ENCODE results near the gene HEMGN. TPM values are rescaled to one million over a fixed set of nuclear protein-coding genes. Genes with fewer than 3 reads are reported as not detected.

Gene HEMGN
- total and polyA plus RNA-seq, 2 of the 8 experiments (the other 6 are each of a cell fraction or from before 2014, with no cell fraction given) = not detected

DNA sequence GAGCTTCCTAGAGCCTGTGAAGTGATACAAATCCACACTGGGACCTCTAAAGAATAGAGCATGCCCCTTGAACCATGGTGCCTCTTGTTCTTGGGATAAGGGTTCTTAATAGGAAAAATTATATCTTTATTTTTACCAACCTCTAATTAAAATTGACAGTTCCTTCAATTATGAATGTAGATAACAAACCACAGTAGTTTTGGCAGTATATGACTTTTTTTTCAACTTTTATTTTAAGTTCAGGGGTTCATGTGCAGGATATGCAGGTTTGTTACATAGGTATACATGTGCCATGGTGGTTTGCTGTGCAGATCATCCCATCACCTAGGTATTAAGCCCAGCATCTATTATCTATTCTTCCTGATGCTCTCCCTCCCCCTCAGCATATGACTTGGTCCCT lies 974 bp downstream of the HEMGN start:
- H3K18ac ChIP-seq (ENCODE audit: extremely low read depth, low read length) = no peak overlapping the region
- H2AFZ ChIP-seq (ENCODE audit: low read length) = no peak overlapping the region
- no peaks in the 10 kb centered on the region for H3K36me3 ChIP-seq (ENCODE audit: control insufficient read depth in 2 of 4, insufficient read depth in 4 of 4, low read length in 3 of 4)
- H4K5ac ChIP-seq (ENCODE audit: insufficient read length, low read depth, low read length) = no peak overlapping the region
- H3K79me2 ChIP-seq (ENCODE audit: control insufficient read depth in 1 of 2, insufficient read depth in 2 of 2, low read length in 2 of 2) = no peaks in the 10 kb centered on the region
- no peak overlapping the region for H4K8ac ChIP-seq (ENCODE audit: extremely low read depth, insufficient read depth, low read length)
- no peak overlapping the region for H2BK20ac ChIP-seq (ENCODE audit: low read length)
- H3K9me3 ChIP-seq (ENCODE audit: insufficient read depth in 2 of 2, low read depth in 1 of 2, low read length in 1 of 2) = no peaks in the 10 kb centered on the region
- TF ChIP-seq SP4 (IDR thresholded peaks at IDR 0.05; ENCODE audit: low read length) (no peak), KDM5A (IDR thresholded peaks at IDR 0.05; ENCODE audit: low read length) (no peak), CHD2 (IDR thresholded peaks at IDR 0.05; ENCODE audit: low read length) (no peak), TEAD4 (IDR thresholded peaks at IDR 0.05; ENCODE audit: low read depth, low read length) (no peak), POLR2A (IDR thresholded peaks at IDR 0.05; ENCODE audit: control extremely low read depth in 1 of 2, low read depth in 2 of 2, low read length in 2 of 2) (no peak)
- no peak overlapping the region for H2BK120ac ChIP-seq (replicated peaks; ENCODE audit: low read depth, low read length)
- no peak overlapping the region for H3K14ac ChIP-seq (ENCODE audit: insufficient read length)
- H3K56ac ChIP-seq (replicated peaks; ENCODE audit: insufficient read length, low read depth, low read length) = no peak overlapping the region
- no peaks in the 10 kb centered on the region for H3K79me1 ChIP-seq (ENCODE audit: low read depth, low read length)
- H3K9ac ChIP-seq (replicated peaks in 1 of 4; ENCODE audit: extremely low read depth in 1 of 4, low read depth in 3 of 4, low read length in 3 of 4) = no peak overlapping the region
- no peak for FAIRE-seq
- H3K23me2 ChIP-seq (ENCODE audit: low read depth, low read length) = no peaks in the 10 kb centered on the region
- H3K4me2 ChIP-seq (ENCODE audit: insufficient read depth in 1 of 2, low read depth in 2 of 2, low read length in 2 of 2) = no peak overlapping the region
- no peak overlapping the region for H4K91ac ChIP-seq (replicated peaks; ENCODE audit: insufficient read length, low read length)
- H2BK12ac ChIP-seq (ENCODE audit: low read depth, low read length) = no peak overlapping the region
- H3K27me3 ChIP-seq (replicated peaks in 1 of 4; ENCODE audit: control insufficient read depth in 3 of 4, extremely low read depth in 1 of 4, insufficient read depth in 3 of 4, low read length in 3 of 4) = peaks cover 0 to 15% (median 2%) of the 10 kb centered on the region in 4 experiments; a peak in 4 of 7 replicates
- H3K4me3 ChIP-seq (ENCODE audit: extremely low read depth in 1 of 4, insufficient read depth in 2 of 4, low read depth in 3 of 4, low read length in 4 of 4) = no peak overlapping the region
- H2BK15ac ChIP-seq (ENCODE audit: low read length) = no peak overlapping the region
- ChIA-PET CTCF (ENCODE audit: partially characterized antibody) (interaction anchor here (0.7 to 1.7 kb wide), 3 partner anchors 13 to 403 kb away, joined by 3 to 8 read pairs (median 3); no protein-coding TSS in a partner anchor), POLR2A (ENCODE audit: partially characterized antibody) (no interaction called here)
- H3K27ac ChIP-seq (ENCODE audit: low read depth, low read length) = no peak overlapping the region
- no peaks in the 10 kb centered on the region for H4K20me1 ChIP-seq (replicated peaks in 1 of 2; ENCODE audit: control insufficient read depth in 1 of 2, insufficient read depth in 2 of 2, low read length in 2 of 2)
- no peak overlapping the region for H2AK5ac ChIP-seq (ENCODE audit: low read depth, low read length)
- no peak overlapping the region for H3K23ac ChIP-seq (ENCODE audit: insufficient read length)
- no peak for DNase-seq (ENCODE audit: low read depth in 1 of 2, low spot score in 2 of 2)
- no peaks in the 10 kb centered on the region; a peak in 1 of 7 replicates for H3K4me1 ChIP-seq (replicated peaks in 1 of 4; ENCODE audit: control insufficient read depth in 3 of 4, insufficient read depth in 4 of 4, low read length in 3 of 4)
- no peak overlapping the region for H2BK5ac ChIP-seq (ENCODE audit: low read depth, low read length)
- no peak overlapping the region for H3K4ac ChIP-seq (replicated peaks; ENCODE audit: insufficient read length, low read depth, low read length)
